ENCODE measurements around the gene PLCB1.

Gene PLCB1

GRCh38 chr20:8616792-8617191 lies 484.7 kb downstream of the PLCB1 start:
- no peaks in the 10 kb centered on the region for H3K27me3 ChIP-seq
- TF ChIP-seq CTCF (IDR thresholded peaks at IDR 0.05), result no peak
- intact Hi-C loops (cut with DNase I; ENCODE audit: low total_unique reads), result no loop called here

GRCh38 chr20:8621001-8621400 lies 488.9 kb downstream of the PLCB1 start:
- DNase-seq, result no peak
- Histone ChIP-seq H3K4me1 (no peaks in the 10 kb centered on the region), H3K9me3 (no peaks in the 10 kb centered on the region), H3K36me3 (no peaks in the 10 kb centered on the region), H3K27me3 (no peaks in the 10 kb centered on the region), H3K27ac (no peak overlapping the region), H3K4me3 (no peak overlapping the region)
- no peak for TF ChIP-seq CTCF (IDR thresholded peaks at IDR 0.05)
- intact Hi-C loops (cut with DNase I; ENCODE audit: low total_unique reads), result no loop called here

More at GRCh38 chr20:8616792-8617191, 484.7 kb downstream of the PLCB1 start:
- DNase-seq, result no peak
- Histone ChIP-seq H3K27ac (no peak overlapping the region), H3K4me3 (no peak overlapping the region), H3K9me3 (no peaks in the 10 kb centered on the region), H3K4me1 (no peaks in the 10 kb centered on the region), H3K36me3 (no peaks in the 10 kb centered on the region)

GRCh38 chr20:8624046-8624445 lies 492.0 kb downstream of the PLCB1 start:
- H3K9me3 ChIP-seq, result no peaks in the 10 kb centered on the region
- H3K4me3 ChIP-seq, result no peak overlapping the region
- no peak overlapping the region for H3K27ac ChIP-seq
- DNase-seq, result no peak
- H3K4me1 ChIP-seq, result peaks cover 0 to 5% (median 0%) of the 10 kb centered on the region in 4 donors
- no peak for TF ChIP-seq CTCF (IDR thresholded peaks at IDR 0.05)
- H3K27me3 ChIP-seq, result no peaks in the 10 kb centered on the region
- intact Hi-C loops (cut with DNase I; ENCODE audit: low total_unique reads), result no loop called here
- H3K36me3 ChIP-seq, result no peaks in the 10 kb centered on the region

GRCh38 chr20:8624616-8625015 lies 492.6 kb downstream of the PLCB1 start:
- DNase-seq, result no peak
- H3K27ac ChIP-seq, result no peak overlapping the region
- H3K4me1 ChIP-seq, result peaks cover 0 to 5% (median 0%) of the 10 kb centered on the region in 4 donors
- H3K36me3 ChIP-seq, result no peaks in the 10 kb centered on the region
- no peak for TF ChIP-seq CTCF (IDR thresholded peaks at IDR 0.05)
- no peaks in the 10 kb centered on the region for H3K9me3 ChIP-seq
- H3K27me3 ChIP-seq, result no peaks in the 10 kb centered on the region
- intact Hi-C loops (cut with DNase I; ENCODE audit: low total_unique reads), result no loop called here
- no peak overlapping the region for H3K4me3 ChIP-seq

- TF ChIP-seq CTCF (IDR thresholded peaks at IDR 0.05), result no peak
- Histone ChIP-seq H3K27me3 (no peaks in the 10 kb centered on the region), H3K4me1 (peaks cover 0 to 5% (median 0%) of the 10 kb centered on the region in 4 donors), H3K4me3 (peak overlapping the region; percentile 8 to 16), H3K27ac (no peak overlapping the region), H3K36me3 (no peaks in the 10 kb centered on the region), H3K9me3 (no peaks in the 10 kb centered on the region)
- intact Hi-C loops (cut with DNase I; ENCODE audit: low total_unique reads), result no loop called here
- no peak for DNase-seq
Observed at GRCh38 chr20:8627340-8628004, 495.4 kb downstream of the PLCB1 start.
